BLaER1 treated with 17β-estradiol and CSF1 and Interleukin-3, amounts not matched to agents 10 nM and 100 nM (cell line): ENCODE measurements around the gene FCHSD2.

ENCODE experiments used
- H3K27ac ChIP-seq, 11 experiments: shearing (Covaris generic); formaldehyde crosslinking; 2 replicates each; pipeline ENCODE4 v1.8.1; 2022
- H3K27me3 ChIP-seq, 11 experiments: shearing (Covaris generic); formaldehyde crosslinking; 2 replicates each; pipeline ENCODE4 v1.8.1; 2022
- H3K36me3 ChIP-seq, 11 experiments: shearing (Covaris generic); formaldehyde crosslinking; 2 replicates each; pipeline ENCODE4 v1.8.1; 2022
- H3K4me1 ChIP-seq, 10 experiments: shearing (Covaris generic); formaldehyde crosslinking; 2 replicates each; pipeline ENCODE4 v1.8.1; 2022
- H3K4me2 ChIP-seq, 11 experiments: shearing (Covaris generic); formaldehyde crosslinking; 2 replicates each; pipeline ENCODE4 v1.8.1; 2022
- H3K4me3 ChIP-seq, 10 experiments: shearing (Covaris generic); formaldehyde crosslinking; 2 replicates each; pipeline ENCODE4 v1.8.1; 2022
- H3K9ac ChIP-seq, 11 experiments: shearing (Covaris generic); formaldehyde crosslinking; 2 replicates each; pipeline ENCODE4 v1.8.1; 2022
- H3K9me3 ChIP-seq, 11 experiments: shearing (Covaris generic); formaldehyde crosslinking; replicated peaks in 1 of 11; 2 replicates each; pipeline ENCODE4 v1.8.1; 2022
- H4K20me1 ChIP-seq, 11 experiments: shearing (Covaris generic); formaldehyde crosslinking; 2 replicates each; pipeline ENCODE4 v1.8.1; 2022
- Cebpa-rat ChIP-seq, 11 experiments: shearing (Covaris generic); IDR thresholded peaks; 2 replicates each; pipeline ENCODE4 v1.8.1; 2022

Gene FCHSD2

GRCh38 chr11:73147771-73148681, 5.9 kb upstream of the FCHSD2 start:
- Histone ChIP-seq H3K36me3 (no peaks in the 10 kb centered on the region), H3K27ac (peak overlapping the region in 9 of 11 experiments; percentile 6 to 49 (median 32); a peak in 12 of 22 replicates), H3K4me1 (peaks cover 79 to 100% (median 98%) of the 10 kb centered on the region in 10 experiments), H3K4me2 (peak overlapping the region; percentile 60 to 96 (median 78)), H3K9ac (peak overlapping the region in 3 of 11 experiments; percentile 18 to 23 (median 20); a peak in 2 of 22 replicates), H3K4me3 (no peak overlapping the region), H3K9me3 (no peaks in the 10 kb centered on the region), H3K27me3 (no peaks in the 10 kb centered on the region), H4K20me1 (no peaks in the 10 kb centered on the region)
- no peak for TF ChIP-seq Cebpa-rat (IDR thresholded peaks at IDR 0.05)

GRCh38 chr11:73145986-73146575, 4.0 kb upstream of the FCHSD2 start:
- H3K9me3 ChIP-seq = no peaks in the 10 kb centered on the region
- H3K4me2 ChIP-seq = peak overlapping the region in 8 of 11 experiments; percentile 60 to 97 (median 83); a peak in 11 of 22 replicates

DNA sequence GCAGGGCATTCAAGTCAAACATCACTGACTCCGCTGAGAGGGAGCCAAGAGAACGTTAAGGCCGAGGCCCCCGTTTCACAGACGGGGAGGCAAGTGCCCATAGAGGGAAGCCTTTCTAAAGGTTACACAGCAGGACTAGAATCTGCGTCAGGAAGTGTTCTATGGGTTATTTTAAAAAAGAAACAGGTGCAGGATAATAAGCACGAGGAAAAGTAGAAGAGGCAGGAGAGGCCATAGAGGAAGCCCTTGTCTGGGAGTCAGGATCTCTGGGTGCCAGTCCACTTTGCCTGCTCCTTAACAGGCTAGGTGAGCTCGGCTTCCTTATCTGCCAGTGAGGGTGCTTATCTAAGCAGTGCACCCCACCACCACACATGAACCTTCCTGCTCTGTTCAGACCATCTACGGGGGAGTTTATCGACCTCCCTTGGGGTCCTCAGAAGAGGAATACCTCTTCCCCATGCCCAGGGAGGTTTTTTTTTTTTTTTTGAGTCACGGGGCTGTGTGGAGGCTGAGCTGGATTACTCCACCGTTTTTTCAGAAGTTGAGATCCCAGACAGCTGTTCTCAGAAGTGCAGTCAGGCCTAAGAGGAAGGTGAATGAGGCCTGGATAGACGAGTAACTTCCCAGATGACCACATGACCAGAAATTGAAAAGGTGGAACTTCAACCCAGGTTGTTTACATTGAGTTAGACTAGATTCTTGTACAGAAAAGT, 1.2 kb upstream of the FCHSD2 start:
- Histone ChIP-seq H3K4me1 (peaks cover 57 to 77% (median 73%) of the 10 kb centered on the region in 10 experiments), H3K27ac (peak overlapping the region; percentile 86 to 96 (median 94)), H3K9ac (peak overlapping the region; percentile 83 to 96 (median 95)), H3K36me3 (peaks cover 4 to 20% (median 9%) of the 10 kb centered on the region in 11 experiments; a peak in 15 of 22 replicates), H4K20me1 (peaks cover 0 to 31% (median 8%) of the 10 kb centered on the region in 11 experiments; a peak in 11 of 22 replicates), H3K27me3 (no peaks in the 10 kb centered on the region), H3K9me3 (no peaks in the 10 kb centered on the region), H3K4me3 (peak overlapping the region; percentile 76 to 99 (median 92)), H3K4me2 (peak overlapping the region; percentile 77 to 97 (median 88))
- no peak for TF ChIP-seq Cebpa-rat (IDR thresholded peaks at IDR 0.05)

More at GRCh38 chr11:73145986-73146575, 4.0 kb upstream of the FCHSD2 start:
- H3K36me3 ChIP-seq = no peaks in the 10 kb centered on the region
- no peaks in the 10 kb centered on the region for H3K27me3 ChIP-seq
- peaks cover 0 to 6% (median 3%) of the 10 kb centered on the region in 11 experiments; a peak in 8 of 22 replicates for H4K20me1 ChIP-seq
- H3K27ac ChIP-seq = peak overlapping the region in 3 of 11 experiments; percentile 7 to 24 (median 10); a peak in 1 of 22 replicates
- H3K4me1 ChIP-seq = peaks cover 64 to 84% (median 80%) of the 10 kb centered on the region in 10 experiments
- no peak for TF ChIP-seq Cebpa-rat (IDR thresholded peaks at IDR 0.05)
- no peak overlapping the region for H3K9ac ChIP-seq
- no peak overlapping the region for H3K4me3 ChIP-seq

DNA sequence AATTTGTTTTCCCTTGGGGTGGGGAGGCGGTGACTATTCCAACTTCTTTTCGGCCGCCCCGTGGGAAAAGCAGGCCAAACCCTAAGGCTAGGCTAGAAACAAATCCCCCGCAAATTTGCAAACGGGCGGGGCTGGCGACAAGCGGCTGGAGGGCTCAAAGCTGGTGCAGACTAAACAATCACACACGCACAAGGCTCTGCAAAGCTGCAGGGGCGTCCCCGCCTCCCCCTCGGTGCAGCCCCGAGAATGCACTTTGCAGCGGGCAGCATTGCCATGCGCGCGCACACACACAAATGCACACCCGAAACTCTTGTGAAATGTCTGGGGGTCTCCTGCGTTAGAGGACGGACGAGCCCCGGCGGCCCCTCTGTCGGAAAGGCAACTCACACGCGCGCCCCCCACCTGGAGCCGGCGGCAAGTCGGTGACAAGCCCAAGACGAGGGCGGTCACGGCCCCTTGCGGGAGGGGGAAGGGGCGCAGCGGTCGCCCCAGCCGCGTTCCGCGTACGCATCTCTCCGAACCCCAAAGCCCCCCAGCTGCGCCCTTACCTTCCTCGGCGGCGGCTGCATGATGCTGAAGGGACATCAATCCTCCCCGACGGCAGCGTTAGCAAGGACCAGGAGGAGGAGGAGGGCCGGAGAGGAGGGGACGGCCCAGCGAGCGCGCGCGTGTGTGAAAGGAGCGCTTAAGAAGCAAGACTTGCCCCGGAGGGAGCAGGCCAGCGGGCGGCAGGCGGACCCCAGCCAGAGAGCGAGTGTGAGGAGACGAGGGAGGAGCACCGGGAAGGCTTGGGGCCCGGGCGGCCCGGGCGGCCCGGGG, 600 bp downstream of the FCHSD2 start:
- H3K4me3 ChIP-seq = peak overlapping the region; percentile 76 to 99 (median 92)
- no peaks in the 10 kb centered on the region for H3K9me3 ChIP-seq
- H3K4me2 ChIP-seq = peak overlapping the region; percentile 77 to 97 (median 88)
- H3K27ac ChIP-seq = peak overlapping the region; percentile 86 to 96 (median 94)
- H3K9ac ChIP-seq = peak overlapping the region; percentile 83 to 96 (median 95)
- TF ChIP-seq Cebpa-rat (IDR thresholded peaks at IDR 0.05) = no peak
- peaks cover 11 to 36% (median 17%) of the 10 kb centered on the region in 11 experiments; a peak in 21 of 22 replicates for H3K36me3 ChIP-seq
- peaks cover 55 to 76% (median 70%) of the 10 kb centered on the region in 10 experiments for H3K4me1 ChIP-seq
- H3K27me3 ChIP-seq = no peaks in the 10 kb centered on the region
- H4K20me1 ChIP-seq = peaks cover 0 to 49% (median 12%) of the 10 kb centered on the region in 11 experiments; a peak in 14 of 22 replicates

- Histone ChIP-seq H3K9ac (peak overlapping the region; percentile 83 to 96 (median 95)), H3K27ac (peak overlapping the region; percentile 86 to 96 (median 94))
Measured at GRCh38 chr11:73141031-73141308, 1.1 kb downstream of the FCHSD2 start.

GRCh38 chr11:73140213-73141030, 1.7 kb downstream of the FCHSD2 start:
- TF ChIP-seq Cebpa-rat (IDR thresholded peaks at IDR 0.05) = no peak
- no peaks in the 10 kb centered on the region for H3K9me3 ChIP-seq

More at GRCh38 chr11:73141031-73141308, 1.1 kb downstream of the FCHSD2 start:
- peak overlapping the region; percentile 76 to 99 (median 92) for H3K4me3 ChIP-seq
- H3K36me3 ChIP-seq = peaks cover 16 to 41% (median 22%) of the 10 kb centered on the region in 11 experiments; a peak in 21 of 22 replicates
- peaks cover 51 to 71% (median 68%) of the 10 kb centered on the region in 10 experiments for H3K4me1 ChIP-seq
- no peaks in the 10 kb centered on the region for H3K9me3 ChIP-seq
- peaks cover 0 to 54% (median 17%) of the 10 kb centered on the region in 11 experiments; a peak in 14 of 22 replicates for H4K20me1 ChIP-seq
- peak overlapping the region; percentile 77 to 97 (median 88) for H3K4me2 ChIP-seq
- no peaks in the 10 kb centered on the region for H3K27me3 ChIP-seq
- TF ChIP-seq Cebpa-rat (IDR thresholded peaks at IDR 0.05) = no peak

More at GRCh38 chr11:73140213-73141030, 1.7 kb downstream of the FCHSD2 start:
- peak overlapping the region; percentile 83 to 96 (median 95) for H3K9ac ChIP-seq
- H3K4me3 ChIP-seq = peak overlapping the region; percentile 76 to 99 (median 92)
- H3K27ac ChIP-seq = peak overlapping the region; percentile 86 to 96 (median 94)
- H3K27me3 ChIP-seq = no peaks in the 10 kb centered on the region
- peaks cover 51 to 70% (median 64%) of the 10 kb centered on the region in 10 experiments for H3K4me1 ChIP-seq
- peaks cover 21 to 47% (median 28%) of the 10 kb centered on the region in 11 experiments; a peak in 21 of 22 replicates for H3K36me3 ChIP-seq
- peak overlapping the region; percentile 77 to 97 (median 88) for H3K4me2 ChIP-seq
- H4K20me1 ChIP-seq = peaks cover 0 to 60% (median 21%) of the 10 kb centered on the region in 11 experiments; a peak in 15 of 22 replicates
